Panc1 (cell line): ENCODE data around the gene CRTAC1.

ENCODE experiments used
- CTCF ChIP-seq: fragments of 450-650 bp; IDR thresholded peaks from 2 replicates; pipeline ENCODE4 v1.5.1; 2017; ENCODE audit warnings: mild to moderate bottlenecking
- REST ChIP-seq, 2 experiments: IDR thresholded peaks; 2 replicates each; pipeline ENCODE4 v1.6.1; 2011 to 2012; ENCODE audit warnings: low read depth in 2 of 2, control low read depth in 1 of 2, low read length in 1 of 2, mild to moderate bottlenecking in 1 of 2, moderate library complexity in 1 of 2; ENCODE audit not compliant: insufficient read depth in 1 of 2
- SIN3A ChIP-seq: IDR thresholded peaks from 2 replicates; pipeline ENCODE4 v1.6.1; 2012; ENCODE audit warnings: low read depth, mild to moderate bottlenecking, low read length, moderate library complexity, borderline replicate concordance; ENCODE audit not compliant: insufficient read depth
- TCF7L2 ChIP-seq: IDR thresholded peaks from 2 replicates; pipeline ENCODE4 v1.6.1; 2011; ENCODE audit warnings: mild to moderate bottlenecking, low read depth, low read length, inconsistent platforms

GRCh38 chr10:97928897-97929296, 101.5 kb downstream of the CRTAC1 start:
- no peak for TF ChIP-seq CTCF
- TF ChIP-seq SIN3A, result no peak
- TF ChIP-seq REST (IDR thresholded peaks at IDR 0.05; ENCODE audit: insufficient read depth in 1 of 2, low read depth in 2 of 2, low read length in 1 of 2), result peak in 1 of 2 experiments; percentile 25; a peak in 1 of 4 replicates
- no peak for TF ChIP-seq TCF7L2
